ENCODE data around the gene CABCOCO1. TPM values are rescaled to one million over a fixed set of nuclear protein-coding genes. Genes with fewer than 3 reads are reported as not detected.

Gene CABCOCO1, protein sequence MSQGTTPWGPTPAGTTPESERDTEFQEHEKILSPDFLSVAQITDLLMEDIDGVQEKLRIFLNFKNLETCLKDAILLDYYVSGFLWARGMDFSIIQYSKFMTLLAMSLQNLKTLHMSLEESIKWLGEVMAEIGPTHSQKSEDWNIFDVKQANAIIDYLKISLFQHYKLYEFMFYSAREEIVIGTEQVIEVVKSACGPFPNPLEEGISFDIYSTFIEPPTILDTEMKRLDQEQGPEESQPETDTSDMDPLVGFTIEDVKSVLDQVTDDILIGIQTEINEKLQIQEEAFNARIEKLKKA
- not detected in 2 replicates for total RNA-seq

DNA sequence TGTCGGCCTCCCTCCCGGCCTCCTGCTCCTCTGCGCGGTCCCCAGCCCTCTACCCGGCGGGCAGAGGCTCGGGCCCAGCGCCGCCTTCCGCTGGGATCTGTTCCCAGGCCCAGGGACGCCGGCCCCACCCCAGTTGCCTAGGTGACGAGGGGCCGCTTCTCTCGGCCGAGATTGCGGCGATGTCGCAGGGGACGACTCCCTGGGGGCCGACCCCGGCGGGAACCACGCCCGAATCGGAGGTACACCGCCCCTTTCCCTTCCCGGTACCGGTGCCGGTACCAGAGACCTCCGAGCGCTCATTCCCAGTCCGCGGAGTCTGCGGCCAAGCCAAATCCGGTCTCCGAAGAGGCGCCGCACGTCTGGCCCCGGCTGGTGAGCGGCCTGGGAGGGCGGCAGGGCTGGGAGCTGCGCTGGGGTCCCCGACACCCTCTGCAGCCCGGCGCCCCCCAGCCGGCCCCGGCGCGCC is at the start of gene CABCOCO1:
Gene CABCOCO1 (plus strand): TSS at position 136 of the 466 bp plus-strand sequence. CDS start 44 bp downstream, at position 180.
- Histone ChIP-seq H3K4me3 (ENCODE audit: low read depth, low read length) (peak within 1 kb of the TSS; percentile 58), H3K36me3 (ENCODE audit: control insufficient read depth, insufficient read depth, low read length) (no peaks in the 10 kb centered on the region), H3K27me3 (ENCODE audit: control insufficient read depth, insufficient read depth, low read length) (no peaks in the 10 kb centered on the region)
- TF ChIP-seq, protein P1, sequence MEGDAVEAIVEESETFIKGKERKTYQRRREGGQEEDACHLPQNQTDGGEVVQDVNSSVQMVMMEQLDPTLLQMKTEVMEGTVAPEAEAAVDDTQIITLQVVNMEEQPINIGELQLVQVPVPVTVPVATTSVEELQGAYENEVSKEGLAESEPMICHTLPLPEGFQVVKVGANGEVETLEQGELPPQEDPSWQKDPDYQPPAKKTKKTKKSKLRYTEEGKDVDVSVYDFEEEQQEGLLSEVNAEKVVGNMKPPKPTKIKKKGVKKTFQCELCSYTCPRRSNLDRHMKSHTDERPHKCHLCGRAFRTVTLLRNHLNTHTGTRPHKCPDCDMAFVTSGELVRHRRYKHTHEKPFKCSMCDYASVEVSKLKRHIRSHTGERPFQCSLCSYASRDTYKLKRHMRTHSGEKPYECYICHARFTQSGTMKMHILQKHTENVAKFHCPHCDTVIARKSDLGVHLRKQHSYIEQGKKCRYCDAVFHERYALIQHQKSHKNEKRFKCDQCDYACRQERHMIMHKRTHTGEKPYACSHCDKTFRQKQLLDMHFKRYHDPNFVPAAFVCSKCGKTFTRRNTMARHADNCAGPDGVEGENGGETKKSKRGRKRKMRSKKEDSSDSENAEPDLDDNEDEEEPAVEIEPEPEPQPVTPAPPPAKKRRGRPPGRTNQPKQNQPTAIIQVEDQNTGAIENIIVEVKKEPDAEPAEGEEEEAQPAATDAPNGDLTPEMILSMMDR (IDR thresholded peaks at IDR 0.05; ENCODE audit: insufficient read depth, low read length, severe bottlenecking): no peak
- peak; percentile 21 for DNase-seq (ENCODE audit: low read depth)
- no peak for FAIRE-seq

DNA sequence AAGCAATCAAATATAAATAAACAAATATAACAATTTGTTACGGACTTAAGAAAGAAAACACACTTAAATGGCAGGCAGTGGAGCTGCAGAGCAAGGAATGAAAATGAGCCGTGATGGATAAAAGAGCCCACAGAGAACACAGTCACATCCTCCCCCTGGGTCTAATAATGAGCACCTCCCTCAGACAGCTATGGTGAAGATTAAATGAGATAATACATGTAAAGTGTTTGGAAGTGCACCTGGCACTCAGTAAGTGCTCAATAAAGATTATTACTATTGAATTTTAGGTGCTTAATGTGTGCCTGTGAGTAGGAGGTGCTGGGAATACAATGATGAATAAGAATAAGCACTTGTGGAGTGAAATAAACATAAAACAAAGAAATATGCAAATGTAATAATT is 49.1 kb upstream of the CABCOCO1 start:
- Histone ChIP-seq H3K36me3 (ENCODE audit: control insufficient read depth, insufficient read depth, low read length) (no peaks in the 10 kb centered on the region), H3K27me3 (ENCODE audit: control insufficient read depth, insufficient read depth, low read length) (no peaks in the 10 kb centered on the region), H3K4me3 (ENCODE audit: low read depth, low read length) (no peak overlapping the region)
- no peak for FAIRE-seq
- TF ChIP-seq, protein P1 (IDR thresholded peaks at IDR 0.05; ENCODE audit: insufficient read depth, low read length, severe bottlenecking): no peak
- no peak for DNase-seq (ENCODE audit: low read depth)

DNA sequence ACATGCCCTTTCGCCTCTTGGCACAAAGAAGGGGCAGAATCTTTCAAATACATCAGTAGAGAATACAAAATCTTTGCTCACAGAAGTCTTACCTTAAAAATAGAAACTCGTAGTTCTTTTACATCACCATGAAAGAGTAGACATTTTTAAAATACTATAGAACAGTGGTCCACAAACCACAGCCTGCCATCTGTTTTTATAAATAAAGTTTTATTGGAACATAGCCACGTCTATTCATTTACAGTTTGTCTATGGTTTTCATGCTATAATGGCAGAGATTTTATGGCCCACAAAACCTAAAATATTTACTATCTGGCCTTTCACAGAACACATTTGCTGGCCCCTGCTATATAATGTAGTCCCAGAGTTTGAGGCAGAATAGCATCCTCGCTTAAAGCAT is 46.1 kb upstream of the CABCOCO1 start:
- no peaks in the 10 kb centered on the region for H3K36me3 ChIP-seq (ENCODE audit: control insufficient read depth, insufficient read depth, low read length)
- DNase-seq (ENCODE audit: low read depth): no peak
- FAIRE-seq: no peak
- H3K4me3 ChIP-seq (ENCODE audit: low read depth, low read length): no peak overlapping the region
- no peaks in the 10 kb centered on the region for H3K27me3 ChIP-seq (ENCODE audit: control insufficient read depth, insufficient read depth, low read length)
- TF ChIP-seq, protein P1 (IDR thresholded peaks at IDR 0.05; ENCODE audit: insufficient read depth, low read length, severe bottlenecking): no peak

DNA sequence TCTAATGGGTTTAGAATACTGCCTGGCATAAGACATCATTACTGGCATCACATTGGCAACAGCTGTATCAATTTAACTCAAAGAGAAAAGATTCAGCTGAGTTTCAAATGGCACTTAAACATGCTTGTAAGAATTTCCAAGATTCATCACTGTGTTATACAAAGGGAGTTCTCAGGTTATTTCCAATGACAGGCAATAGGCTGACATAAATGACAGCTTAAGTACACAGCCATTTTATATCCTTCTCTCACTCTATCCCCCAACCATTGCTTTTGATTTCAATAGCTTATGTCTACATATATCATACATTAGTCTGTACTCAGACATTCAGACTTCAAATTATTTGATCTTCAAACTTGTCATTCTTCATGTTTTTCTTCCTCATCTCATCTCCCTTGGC is 45.5 kb upstream of the CABCOCO1 start:
- no peaks in the 10 kb centered on the region for H3K27me3 ChIP-seq (ENCODE audit: control insufficient read depth, insufficient read depth, low read length)
- no peak for FAIRE-seq
- TF ChIP-seq, protein P1 (IDR thresholded peaks at IDR 0.05; ENCODE audit: insufficient read depth, low read length, severe bottlenecking): no peak
- no peak overlapping the region for H3K4me3 ChIP-seq (ENCODE audit: low read depth, low read length)
- no peaks in the 10 kb centered on the region for H3K36me3 ChIP-seq (ENCODE audit: control insufficient read depth, insufficient read depth, low read length)
- DNase-seq (ENCODE audit: low read depth): no peak

DNA sequence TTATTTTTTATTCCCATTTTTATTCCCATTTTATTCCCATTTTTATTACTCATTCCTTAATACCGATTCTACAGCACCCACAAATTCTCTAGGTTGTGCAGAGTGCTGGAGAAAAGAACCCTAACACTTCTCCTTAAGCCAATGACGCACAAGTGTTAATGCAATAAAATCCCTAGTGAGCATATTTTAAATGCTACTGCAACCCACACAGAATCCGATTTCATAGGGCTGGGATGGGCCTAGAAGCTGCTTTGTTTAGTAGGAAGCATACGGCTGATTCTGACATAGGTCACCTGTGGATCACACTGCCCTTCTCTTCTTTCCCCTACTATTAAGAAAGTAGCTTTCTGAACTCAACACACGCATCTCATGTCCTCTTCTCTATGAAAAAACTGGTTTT is 45.1 kb upstream of the CABCOCO1 start:
- FAIRE-seq (no peak), DNase-seq (ENCODE audit: low read depth) (no peak)
- Histone ChIP-seq H3K36me3 (ENCODE audit: control insufficient read depth, insufficient read depth, low read length) (no peaks in the 10 kb centered on the region), H3K27me3 (ENCODE audit: control insufficient read depth, insufficient read depth, low read length) (no peaks in the 10 kb centered on the region), H3K4me3 (ENCODE audit: low read depth, low read length) (no peak overlapping the region)
- TF ChIP-seq, protein P1 (IDR thresholded peaks at IDR 0.05; ENCODE audit: insufficient read depth, low read length, severe bottlenecking): no peak

Measured in bronchial epithelial cell (primary cell).